Brain pericyte (primary cell): ENCODE measurements around the gene IGLON5.

ENCODE experiments used
- DNase-seq: peaks from one replicate; pipeline ENCODE4 v3.0.0-alpha.2; 2012; ENCODE audit warnings: low read depth, low spot score

The IGLON5 gene

GRCh38 chr19:51364200-51365106 is 53.0 kb downstream of the IGLON5 start:
- no peak for DNase-seq

- DNase-seq = no peak
These were observed 53.9 kb downstream of the IGLON5 start for GRCh38 chr19:51365211-51365964.

- DNase-seq = no peak
These were observed 54.5 kb downstream of the IGLON5 start, which contains the start of gene ETFB for GRCh38 chr19:51365965-51366388. TSS of gene ETFB (minus strand) at chr19:51366388. CDS start at chr19:51366326, 62 bp downstream.

- peak; percentile 88 for DNase-seq
These were observed 55.2 kb downstream of the IGLON5 start for GRCh38 chr19:51366389-51367254.

GRCh38 chr19:51367255-51367564 is 55.8 kb downstream of the IGLON5 start:
- DNase-seq = no peak

GRCh38 chr19:51367565-51368365 is 56.3 kb downstream of the IGLON5 start:
- DNase-seq = peak; percentile 96

DNA sequence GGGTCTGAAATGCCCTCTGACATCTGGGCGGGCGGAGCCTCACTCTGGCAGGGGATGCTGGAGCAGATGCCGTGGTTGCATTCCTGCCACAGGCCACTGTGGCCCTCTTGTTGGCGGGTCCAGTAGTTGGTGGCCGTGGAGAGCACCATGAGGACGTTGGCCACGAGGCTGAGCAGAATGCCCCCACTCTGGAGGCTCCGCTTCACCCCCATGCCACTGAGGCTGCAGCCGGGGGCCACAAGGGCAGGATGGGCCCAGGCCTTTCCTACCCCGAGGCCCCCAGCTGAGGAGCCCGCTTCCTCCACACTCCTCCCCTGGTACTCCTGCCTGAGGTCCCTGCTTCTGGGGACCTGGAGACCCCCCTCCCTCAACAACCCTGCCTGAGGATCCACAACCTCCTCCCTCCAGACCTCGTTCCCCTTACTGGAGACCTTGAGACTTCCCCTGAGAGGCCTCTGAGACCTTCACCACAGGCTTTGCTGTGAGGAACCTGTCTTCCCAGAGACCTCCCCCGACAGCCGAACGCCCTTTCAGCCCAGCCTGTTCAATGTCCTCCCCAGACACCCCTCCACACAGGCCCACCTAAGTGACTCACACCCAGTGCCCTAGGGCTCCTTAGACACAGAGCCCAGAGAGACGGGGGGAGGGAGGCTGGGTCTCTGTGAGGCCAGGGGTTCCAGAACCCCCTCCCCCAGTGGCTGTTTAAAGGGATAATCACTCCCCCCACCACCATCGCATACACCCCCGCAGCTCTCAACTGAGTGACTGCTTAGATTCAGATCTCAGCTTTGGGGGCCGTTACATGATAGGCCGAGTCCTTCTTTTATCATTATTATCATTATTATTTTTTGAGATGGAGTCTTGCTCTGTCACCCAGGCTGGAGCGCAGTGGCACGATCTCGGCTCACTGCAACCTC is 57.2 kb downstream of the IGLON5 start, which contains the start of gene CLDND2:
Gene CLDND2 (minus strand): TSS at position 638 of the 917 bp plus-strand sequence. CDS start 426 bp downstream, at position 212.
- no peak for DNase-seq

DNA sequence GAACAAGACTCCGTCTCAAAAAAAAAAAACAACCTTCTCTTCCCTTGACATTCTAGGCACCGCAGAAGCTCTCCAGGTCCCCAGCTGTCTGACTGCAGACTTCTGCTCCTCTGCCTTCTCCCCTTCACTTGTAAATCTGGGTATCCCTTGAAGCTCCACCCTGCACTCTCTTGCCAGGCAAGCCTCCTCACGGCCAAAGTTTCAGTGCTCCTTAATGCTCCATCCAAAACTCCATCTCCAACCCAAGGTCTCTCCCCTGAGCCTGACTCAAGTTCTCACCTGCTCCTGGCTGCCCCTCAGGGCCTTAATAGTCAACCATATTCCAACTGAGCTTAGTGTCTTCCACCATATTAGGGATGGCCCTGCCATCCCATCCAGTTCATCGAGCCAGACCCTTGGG is 58.8 kb downstream of the IGLON5 start:
- no peak for DNase-seq

- no peak for DNase-seq
These were observed 59.8 kb downstream of the IGLON5 start for GRCh38 chr19:51371186-51371690.

DNA sequence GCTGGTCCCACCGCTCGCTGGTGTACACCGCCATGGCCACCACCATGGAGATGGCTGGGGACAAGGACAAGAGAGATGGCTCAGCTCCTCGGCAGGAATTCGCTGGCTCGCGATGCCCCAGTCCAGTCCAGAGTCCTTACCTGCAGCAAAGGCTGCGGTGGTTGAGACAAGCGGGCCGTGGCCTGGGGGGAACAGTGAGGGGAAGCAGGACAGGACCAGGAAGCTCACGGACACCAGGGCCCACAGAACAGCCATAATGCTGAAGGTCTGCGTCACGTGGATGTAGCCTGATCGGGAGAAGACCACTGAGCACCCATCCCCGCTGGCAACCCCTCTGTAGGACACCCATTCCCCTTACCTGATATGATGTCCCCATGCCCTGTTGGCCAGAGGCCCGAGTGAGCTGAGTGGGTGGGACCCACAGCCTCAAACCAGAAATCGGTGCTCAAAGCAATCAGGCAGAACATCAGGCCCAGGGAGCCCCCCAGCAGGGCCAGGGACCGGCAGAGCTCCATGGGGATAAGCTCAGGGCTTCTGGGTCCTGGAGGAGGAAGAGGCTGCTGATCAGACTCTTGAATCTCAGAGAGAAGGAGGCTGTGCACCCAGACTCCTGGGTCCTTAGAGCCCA is 60.7 kb downstream of the IGLON5 start:
- DNase-seq = no peak

GRCh38 chr19:51372649-51373504 is 61.4 kb downstream of the IGLON5 start, which contains the start of gene NKG7:
TSS of gene NKG7 (minus strand) at chr19:51372654. CDS start at chr19:51372535, 119 bp downstream.
- DNase-seq = no peak

- no peak for DNase-seq
These were observed 64.2 kb downstream of the IGLON5 start for GRCh38 chr19:51375504-51376221.

GRCh38 chr19:51377422-51377821 is 66.0 kb downstream of the IGLON5 start:
- DNase-seq = no peak

DNA sequence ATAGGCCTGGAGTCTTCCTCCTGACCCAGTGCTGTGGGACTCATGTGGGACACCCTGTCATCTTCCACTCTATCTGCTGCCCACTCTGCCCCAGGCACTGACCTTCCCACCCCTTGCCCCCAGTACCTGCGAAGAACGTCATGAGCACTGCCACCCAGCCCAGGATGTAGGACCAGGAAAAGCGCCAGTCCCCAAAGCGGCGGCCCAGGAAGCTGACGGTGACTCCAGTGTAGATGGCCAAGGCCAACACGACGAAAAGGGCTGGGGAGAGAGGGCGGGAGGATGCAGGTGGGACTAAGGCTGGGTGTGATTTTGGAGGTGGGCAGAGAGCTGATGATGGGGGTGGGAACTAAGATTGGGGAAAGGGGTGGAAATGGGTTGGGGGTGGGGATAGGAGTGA is 68.9 kb downstream of the IGLON5 start:
- no peak for DNase-seq
